Activated naive CD4-positive, alpha-beta T cell treated with anti-CD3 and anti-CD28 coated beads, Interleukin-2, amount 50 U/mL, for 16 hours (primary cell): ENCODE measurements around the gene U2AF1.
A peak's percentile ranks its signal among the peaks of the same experiment; 100 is the strongest.
"Not testable (repeated sequence)": the region's sequence is repeated elsewhere in the genome, so short reads cannot be mapped to it uniquely, and the experiment has no call there.

Experiments used
- DNase-seq: peaks from one replicate; pipeline ENCODE4 v3.0.0-alpha.2; 2020

Gene U2AF1

GRCh38 chr21:43106965-43107793 lies at the start of gene U2AF1:
U2AF1 (minus strand) TSS chr21:43107570; CDS start chr21:43107494, 76 bp downstream.
- peak; percentile 69 for DNase-seq

- DNase-seq: not testable (repeated sequence)
These were observed 46.2 kb upstream of the U2AF1 start for GRCh38 chr21:43153601-43154000.

- not testable (repeated sequence) for DNase-seq
These were observed 42.0 kb upstream of the U2AF1 start for GRCh38 chr21:43149344-43149743.

- not testable (repeated sequence) for DNase-seq
These were observed 40.6 kb upstream of the U2AF1 start for GRCh38 chr21:43147999-43148398.

- not testable (repeated sequence) for DNase-seq
These were observed 39.3 kb upstream of the U2AF1 start for GRCh38 chr21:43146637-43147036.

- not testable (repeated sequence) for DNase-seq
These were observed 34.0 kb upstream of the U2AF1 start for GRCh38 chr21:43141407-43141806.

GRCh38 chr21:43138944-43139343 lies 31.6 kb upstream of the U2AF1 start:
- DNase-seq: not testable (repeated sequence)

- not testable (repeated sequence) for DNase-seq
These were observed 27.1 kb upstream of the U2AF1 start for GRCh38 chr21:43134520-43134919.

GRCh38 chr21:43130094-43130493 lies 22.7 kb upstream of the U2AF1 start:
- not testable (repeated sequence) for DNase-seq

GRCh38 chr21:43115956-43116355 lies 8.6 kb upstream of the U2AF1 start:
- DNase-seq: not testable (repeated sequence)

- DNase-seq: not testable (repeated sequence)
These were observed 7.1 kb upstream of the U2AF1 start for GRCh38 chr21:43114483-43114882.

- DNase-seq: not testable (repeated sequence)
These were observed 1.6 kb upstream of the U2AF1 start for GRCh38 chr21:43109006-43109405.

- not testable (repeated sequence) for DNase-seq
These were observed 807 bp upstream of the U2AF1 start for GRCh38 chr21:43108177-43108576.

GRCh38 chr21:43107794-43108137 lies 396 bp upstream of the U2AF1 start:
- not testable (repeated sequence) for DNase-seq

GRCh38 chr21:43104642-43105041 lies 2.7 kb downstream of the U2AF1 start:
- not testable (repeated sequence) for DNase-seq

- DNase-seq: not testable (repeated sequence)
These were observed 5.1 kb downstream of the U2AF1 start for GRCh38 chr21:43102281-43102680.

GRCh38 chr21:43101676-43102075 lies 5.7 kb downstream of the U2AF1 start:
- DNase-seq: not testable (repeated sequence)

- not testable (repeated sequence) for DNase-seq
These were observed 6.4 kb downstream of the U2AF1 start for GRCh38 chr21:43101000-43101399.

- not testable (repeated sequence) for DNase-seq
These were observed 15.3 kb downstream of the U2AF1 start for GRCh38 chr21:43091979-43092614.

- DNase-seq: not testable (repeated sequence)
These were observed 16.4 kb downstream of the U2AF1 start for GRCh38 chr21:43090947-43091346.

GRCh38 chr21:43089463-43089862 lies 17.9 kb downstream of the U2AF1 start:
- not testable (repeated sequence) for DNase-seq

- DNase-seq: not testable (repeated sequence)
These were observed 24.6 kb downstream of the U2AF1 start for GRCh38 chr21:43082587-43083300.

- not testable (repeated sequence) for DNase-seq
These were observed 30.7 kb downstream of the U2AF1 start for GRCh38 chr21:43076643-43077042.
